ENCODE results near the gene CELSR2. TPM values are rescaled to one million over a fixed set of nuclear protein-coding genes. Genes with fewer than 3 reads are reported as not detected.

The CELSR2 gene
- total RNA-seq, 1 donor from 2014 or later = 9.8 TPM

- DNase-seq = no peak
- ATAC-seq = no peak
- intact Hi-C loops (cut with micrococcal nuclease) = no loop called here
These were observed 9.4 kb downstream of the CELSR2 start for GRCh38 chr1:109258481-109259466.

DNA sequence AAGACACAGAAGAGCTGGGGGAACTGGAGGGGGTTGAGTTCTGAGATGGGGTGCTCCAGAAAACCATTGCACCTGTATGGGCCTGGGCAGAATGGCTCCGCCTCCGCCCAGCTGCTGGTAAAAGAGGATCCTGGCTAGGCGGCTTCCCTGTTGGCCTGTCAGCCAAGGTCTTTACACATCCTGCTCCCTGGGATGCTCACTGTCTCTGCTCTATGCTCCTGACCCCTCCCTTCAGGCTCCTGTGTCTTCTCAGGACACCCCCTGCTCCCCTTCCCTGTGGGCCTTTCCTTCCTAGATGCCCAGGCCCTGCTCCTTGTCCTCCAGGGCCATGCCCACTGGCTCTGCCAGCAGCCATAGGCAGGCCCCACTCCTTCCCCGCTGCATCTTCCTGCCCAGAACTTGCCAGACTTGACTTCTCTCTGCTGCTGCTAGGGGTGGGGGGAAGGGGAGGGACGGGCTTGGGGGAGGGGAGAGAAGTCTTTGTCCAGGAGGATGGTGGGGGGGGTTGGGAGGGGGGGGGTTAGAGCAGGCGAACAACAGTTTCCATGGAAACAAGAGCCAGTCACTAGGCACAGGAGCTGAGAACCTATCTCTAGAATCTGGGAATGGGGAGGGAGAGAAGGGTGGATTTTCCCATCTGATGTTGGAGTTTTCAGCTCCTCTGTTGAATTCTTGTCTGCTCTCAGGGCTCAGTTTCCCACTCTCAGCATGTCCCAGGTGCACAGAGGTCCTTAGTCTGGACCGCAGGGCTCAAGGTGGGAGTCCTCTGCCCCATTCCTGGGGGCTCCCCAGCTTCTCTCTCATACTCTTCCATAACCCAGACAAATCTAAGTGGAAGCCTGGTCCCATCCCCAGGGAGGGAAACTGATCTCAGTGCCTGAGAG, 10.6 kb downstream of the CELSR2 start:
- ATAC-seq = no peak
- intact Hi-C loops (cut with micrococcal nuclease) = no loop called here

GRCh38 chr1:109261006-109261405, 11.7 kb downstream of the CELSR2 start:
- intact Hi-C loops (cut with micrococcal nuclease) = no loop called here
- no peak for ATAC-seq
- DNase-seq = no peak

More for the DNA sequence above, 10.6 kb downstream of the CELSR2 start:
- no peak for DNase-seq

DNA sequence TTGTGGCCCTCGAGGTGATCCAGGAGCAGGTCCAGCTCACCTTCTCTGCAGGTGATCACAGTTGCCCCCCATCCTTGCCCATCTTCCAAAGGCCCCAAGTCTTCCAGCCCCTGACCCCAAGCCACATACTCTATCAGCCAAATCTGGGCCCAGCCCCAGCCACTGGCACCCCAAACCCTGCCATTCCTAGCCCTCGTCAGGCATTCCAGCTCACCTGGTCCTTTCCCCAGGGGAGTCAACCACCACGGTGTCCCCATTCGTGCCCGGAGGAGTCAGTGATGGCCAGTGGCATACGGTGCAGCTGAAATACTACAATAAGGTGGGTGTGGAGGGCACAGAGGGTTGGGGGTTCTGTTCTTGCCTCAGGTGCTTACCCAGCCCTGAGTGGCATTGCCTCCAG, 12.2 kb downstream of the CELSR2 start:
- DNase-seq = no peak
- ATAC-seq = no peak
- intact Hi-C loops (cut with micrococcal nuclease) = no loop called here

DNA sequence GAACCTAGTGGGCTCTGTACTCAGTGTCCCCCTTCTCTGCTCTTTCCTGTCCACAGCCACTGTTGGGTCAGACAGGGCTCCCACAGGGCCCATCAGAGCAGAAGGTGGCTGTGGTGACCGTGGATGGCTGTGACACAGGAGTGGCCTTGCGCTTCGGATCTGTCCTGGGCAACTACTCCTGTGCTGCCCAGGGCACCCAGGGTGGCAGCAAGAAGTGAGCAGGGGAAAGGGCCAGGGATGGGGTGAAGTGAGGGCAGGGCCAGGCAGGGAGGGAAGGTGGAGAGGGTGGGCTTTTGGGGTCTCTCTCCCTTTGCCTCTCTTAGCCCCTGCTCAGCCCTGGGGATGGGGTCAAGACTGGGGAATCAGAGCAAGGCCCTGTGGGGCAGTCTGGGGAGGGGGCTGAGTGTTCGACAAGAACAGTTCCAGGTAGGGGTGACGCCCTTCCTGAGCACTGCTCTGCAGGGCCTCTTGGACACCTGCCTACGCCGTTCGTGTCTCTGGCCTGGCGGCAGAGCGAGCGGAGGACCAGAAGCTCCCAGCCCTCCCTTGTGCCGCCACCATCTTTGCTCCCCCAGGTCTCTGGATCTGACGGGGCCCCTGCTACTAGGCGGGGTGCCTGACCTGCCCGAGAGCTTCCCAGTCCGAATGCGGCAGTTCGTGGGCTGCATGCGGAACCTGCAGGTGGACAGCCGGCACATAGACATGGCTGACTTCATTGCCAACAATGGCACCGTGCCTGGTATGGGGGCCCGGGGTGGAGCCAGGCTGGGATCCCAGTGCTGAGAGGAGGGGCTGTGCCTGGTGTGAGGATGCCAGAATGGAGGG, 13.1 kb downstream of the CELSR2 start:
- DNase-seq (peak; percentile 31), ATAC-seq (no peak)
- intact Hi-C loops (cut with micrococcal nuclease) = no loop called here

DNA sequence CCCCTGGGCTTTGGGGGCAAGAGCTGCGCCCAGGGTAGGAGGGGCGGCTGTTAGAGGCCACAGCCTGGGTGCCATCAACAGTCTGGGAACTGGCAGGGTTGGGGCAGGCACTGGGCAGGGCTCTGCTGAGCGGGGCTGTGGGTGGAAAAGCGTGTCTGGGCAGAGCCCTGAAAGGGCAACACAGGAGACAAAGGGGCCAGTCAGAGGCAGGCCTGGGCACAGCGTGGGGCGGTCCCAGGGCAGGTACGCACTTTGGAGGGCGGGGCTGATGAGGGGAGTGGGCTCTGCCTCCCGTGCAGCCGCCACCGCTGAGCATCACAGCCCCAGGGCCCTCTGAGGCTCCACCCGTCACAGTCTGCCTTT, 13.9 kb downstream of the CELSR2 start:
- ATAC-seq (peak; percentile 3), DNase-seq (peak; percentile 20)
- intact Hi-C loops (cut with micrococcal nuclease) = no loop called here

DNA sequence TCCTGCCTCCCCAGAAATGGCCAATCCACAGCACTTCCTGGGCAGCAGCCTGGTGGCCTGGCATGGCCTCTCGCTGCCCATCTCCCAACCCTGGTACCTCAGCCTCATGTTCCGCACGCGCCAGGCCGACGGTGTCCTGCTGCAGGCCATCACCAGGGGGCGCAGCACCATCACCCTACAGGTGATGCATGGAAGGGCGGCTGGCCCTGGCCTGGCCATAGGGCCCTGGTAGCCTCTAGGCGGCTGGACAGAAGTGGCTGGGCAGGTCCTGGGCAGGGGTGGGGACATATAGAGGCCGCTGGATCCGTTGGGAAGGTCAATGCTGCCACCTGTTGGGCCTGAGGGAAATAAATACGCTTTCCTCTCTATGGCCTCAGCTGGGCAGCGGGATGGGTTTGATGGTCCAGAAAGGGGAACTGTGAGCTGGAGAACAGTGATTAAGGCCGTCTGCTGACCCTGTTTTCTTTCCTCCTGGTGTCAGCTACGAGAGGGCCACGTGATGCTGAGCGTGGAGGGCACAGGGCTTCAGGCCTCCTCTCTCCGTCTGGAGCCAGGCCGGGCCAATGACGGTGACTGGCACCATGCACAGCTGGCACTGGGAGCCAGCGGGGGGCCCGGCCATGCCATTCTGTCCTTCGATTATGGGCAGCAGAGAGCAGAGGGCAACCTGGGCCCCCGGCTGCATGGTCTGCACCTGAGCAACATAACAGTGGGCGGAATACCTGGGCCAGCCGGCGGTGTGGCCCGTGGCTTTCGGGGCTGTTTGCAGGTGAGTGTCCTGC, 14.4 kb downstream of the CELSR2 start:
- DNase-seq (peak; percentile 89), ATAC-seq (peak; percentile 86)
- intact Hi-C loops (cut with micrococcal nuclease) = no loop called here

GRCh38 chr1:109264379-109264755, 15.0 kb downstream of the CELSR2 start:
- ATAC-seq = no peak
- intact Hi-C loops (cut with micrococcal nuclease) = no loop called here
- DNase-seq = no peak

DNA sequence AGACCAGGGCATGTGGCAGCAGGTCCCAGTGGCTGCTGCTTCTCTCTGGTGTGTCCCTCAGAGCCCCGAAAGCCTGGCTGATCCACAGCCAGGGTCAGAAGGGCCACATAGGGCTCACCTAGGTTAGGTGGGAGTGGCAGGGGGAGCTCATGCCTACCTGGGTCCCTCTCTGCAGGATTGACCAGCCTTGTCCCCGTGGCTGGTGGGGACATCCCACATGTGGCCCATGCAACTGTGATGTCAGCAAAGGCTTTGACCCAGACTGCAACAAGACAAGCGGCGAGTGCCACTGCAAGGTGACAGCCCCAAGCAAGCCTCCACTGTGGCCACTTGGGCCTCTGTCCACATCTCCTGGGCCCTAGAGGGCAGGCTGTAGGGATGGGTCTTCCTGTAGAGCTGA, 15.7 kb downstream of the CELSR2 start:
- ATAC-seq (no peak), DNase-seq (no peak)
- intact Hi-C loops (cut with micrococcal nuclease) = no loop called here

- ATAC-seq = no peak
- intact Hi-C loops (cut with micrococcal nuclease) = no loop called here
- DNase-seq = peak; percentile 22
These were observed 16.5 kb downstream of the CELSR2 start for GRCh38 chr1:109265741-109266330.

GRCh38 chr1:109266965-109267364, 17.6 kb downstream of the CELSR2 start:
- intact Hi-C loops (cut with micrococcal nuclease) = no loop called here
- ATAC-seq (no peak), DNase-seq (no peak)

DNA sequence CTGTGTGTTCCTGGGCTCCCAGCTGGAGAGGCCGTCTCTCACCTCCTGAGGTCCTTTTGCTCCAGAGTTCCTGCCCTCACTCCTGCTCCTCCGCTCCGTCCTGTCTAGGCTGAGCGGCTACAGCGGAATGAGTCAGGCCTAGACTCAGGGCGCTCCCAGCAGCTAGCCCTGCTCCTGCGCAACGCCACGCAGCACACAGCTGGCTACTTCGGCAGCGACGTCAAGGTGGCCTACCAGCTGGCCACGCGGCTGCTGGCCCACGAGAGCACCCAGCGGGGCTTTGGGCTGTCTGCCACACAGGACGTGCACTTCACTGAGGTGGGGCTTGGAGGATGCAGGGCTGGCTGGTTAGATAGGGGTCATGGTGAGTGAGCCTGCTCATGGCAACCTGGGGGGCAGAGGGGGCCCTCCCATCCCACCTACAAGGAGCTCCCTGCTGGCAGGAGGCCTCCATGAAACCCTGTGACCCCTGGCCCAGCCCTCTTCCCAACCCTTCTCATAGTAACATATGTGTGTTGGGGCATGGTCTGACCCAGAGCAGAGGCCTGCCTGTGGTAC, 18.5 kb downstream of the CELSR2 start:
- intact Hi-C loops (cut with micrococcal nuclease) = no loop called here
- no peak for DNase-seq

GRCh38 chr1:109268431-109269211, 19.3 kb downstream of the CELSR2 start:
- ATAC-seq = no peak
- intact Hi-C loops (cut with micrococcal nuclease) = no loop called here
- peak; percentile 26 for DNase-seq

More for the DNA sequence above, 18.5 kb downstream of the CELSR2 start:
- ATAC-seq = no peak

DNA sequence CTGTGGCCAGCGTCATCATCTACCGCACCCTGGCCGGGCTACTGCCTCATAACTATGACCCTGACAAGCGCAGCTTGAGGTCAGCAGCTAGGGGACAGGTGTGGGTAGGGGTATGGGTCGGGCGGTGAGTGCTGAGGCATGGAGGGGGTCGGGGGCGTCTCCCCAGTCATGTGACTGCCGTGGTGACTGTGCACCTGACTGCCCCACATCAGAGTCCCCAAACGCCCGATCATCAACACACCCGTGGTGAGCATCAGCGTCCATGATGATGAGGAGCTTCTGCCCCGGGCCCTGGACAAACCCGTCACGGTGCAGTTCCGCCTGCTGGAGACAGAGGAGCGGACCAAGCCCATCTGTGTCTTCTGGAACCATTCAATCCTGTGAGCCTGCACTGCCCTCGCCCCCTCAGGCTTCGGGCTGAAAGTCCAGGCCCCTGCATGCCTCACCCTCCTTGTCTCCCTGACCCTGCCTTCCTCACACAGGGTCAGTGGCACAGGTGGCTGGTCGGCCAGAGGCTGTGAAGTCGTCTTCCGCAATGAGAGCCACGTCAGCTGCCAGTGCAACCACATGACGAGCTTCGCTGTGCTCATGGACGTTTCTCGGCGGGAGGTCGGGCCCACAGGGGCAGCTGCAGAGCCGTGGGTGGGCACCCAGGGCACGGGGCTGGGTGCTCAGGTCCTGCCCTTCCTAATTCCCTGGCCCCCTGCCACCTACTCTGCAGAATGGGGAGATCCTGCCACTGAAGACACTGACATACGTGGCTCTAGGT, 20.1 kb downstream of the CELSR2 start:
- peak; percentile 20 for DNase-seq

GRCh38 chr1:109269981-109270622, 20.8 kb downstream of the CELSR2 start:
- DNase-seq = no peak

More for the DNA sequence above, 20.1 kb downstream of the CELSR2 start:
- no peak for ATAC-seq
- intact Hi-C loops (cut with micrococcal nuclease) = no loop called here

More at GRCh38 chr1:109269981-109270622, 20.8 kb downstream of the CELSR2 start:
- no peak for ATAC-seq
- intact Hi-C loops (cut with micrococcal nuclease) = no loop called here

Measured in left ventricle myocardium superior (tissue), 1 donor.